Sigmoid colon (tissue), 7 donors: Measurements from ENCODE around the gene PLXNB1. TPM values are rescaled to one million over a fixed set of nuclear protein-coding genes. Genes with fewer than 3 reads are reported as not detected.

Experiments used
- DNase-seq: peaks from one replicate; pipeline ENCODE4 v3.0.0-alpha.2; 2019
- H3K27ac ChIP-seq, 4 donors: fragments of 200-600 bp; sonication (generic); one replicate each; pipeline ENCODE4 v1.5.1; 2016 to 2019; ENCODE audit warnings: mild to moderate bottlenecking in 1 of 4
- H3K27me3 ChIP-seq, 3 donors: fragments of 200-600 bp; sonication (generic); one replicate each; pipeline ENCODE4 v1.5.1; 2019; ENCODE audit warnings: mild to moderate bottlenecking in 1 of 3
- H3K36me3 ChIP-seq, 4 donors: fragments of 200-600 bp; sonication (generic); one replicate each; pipeline ENCODE4 v1.5.1; 2016 to 2019
- H3K4me1 ChIP-seq, 4 donors: fragments of 200-600 bp; sonication (generic); one replicate each; pipeline ENCODE4 v1.5.1; 2017 to 2019
- H3K4me3 ChIP-seq, 4 donors: fragments of 200-600 bp; sonication (generic); one replicate each; pipeline ENCODE4 v1.5.1; 2017 to 2019; ENCODE audit warnings: mild to moderate bottlenecking in 2 of 4, moderate library complexity in 1 of 4
- H3K9me3 ChIP-seq, 4 donors: fragments of 200-600 bp in 3 of 4; sonication (generic) in 3 of 4; one replicate each; pipeline versions ENCODE4 v1.5.1 to v1.6.1; 2013 to 2019
- EP300 ChIP-seq, 4 donors: sonication (generic); formaldehyde crosslinking; IDR thresholded peaks; one replicate each; pipeline ENCODE4 v1.6.1; 2017; ENCODE audit warnings: antibody characterized with exemption in 4 of 4
- POLR2A ChIP-seq, 2 donors: fragments of 450-650 bp; IDR thresholded peaks; one replicate each; pipeline ENCODE4 v1.6.1; 2016; ENCODE audit warnings: antibody characterized with exemption in 2 of 2, mild to moderate bottlenecking in 2 of 2, moderate library complexity in 2 of 2
- POLR2AphosphoS5 ChIP-seq, 4 donors: sonication (generic); formaldehyde crosslinking; IDR thresholded peaks; one replicate each; pipeline ENCODE4 v1.6.1; 2017; ENCODE audit warnings: antibody characterized with exemption in 4 of 4
- WGBS, 2 donors: extraction: QIAGEN DNeasy Blood & Tissue Kit; methylation state at CpG; one replicate each; pipeline ENCODE4 v1.1.7; 2013; 5-methylcytosine and 5-hydroxymethylcytosine counted together
- intact Hi-C: fragments of 100-400 bp; cut with DNase I; formaldehyde crosslinking; loops from one replicate; pipeline ENCODE4 v1.15.1; 2023
- polyA plus RNA-seq, 3 donors: library from polyadenylated mRNA; stranded (reverse); fragments of 200-250 nt; gene quantifications; one replicate each; pipeline ENCODE4 v1.2.3, GENCODE V29; 2013
- total RNA-seq, 4 donors: library from RNA; depleted of rRNA; stranded (reverse); fragments of >200 nt; gene quantifications; one replicate each; pipeline ENCODE4 v1.1.0, GENCODE V29; 2016
- TF ChIP-seq, protein P1 (sequence below), 4 experiments: fragments of 450-650 bp in 3 of 4; fragments of 200-600 bp in 1 of 4; IDR thresholded peaks; one replicate each; pipeline ENCODE4 v1.5.1; 2016 to 2019; ENCODE audit warnings: antibody characterized with exemption in 4 of 4, mild to moderate bottlenecking in 3 of 4, moderate library complexity in 2 of 4
- donor health status: healthy with polysubstance abuse.
- donor health status: Bipolar disorder and iron deficiency.
- donor health status: healthy.

The PLXNB1 gene
- total and polyA plus RNA-seq, 7 donors = 10.2 to 162 (median 65.7) TPM

DNA sequence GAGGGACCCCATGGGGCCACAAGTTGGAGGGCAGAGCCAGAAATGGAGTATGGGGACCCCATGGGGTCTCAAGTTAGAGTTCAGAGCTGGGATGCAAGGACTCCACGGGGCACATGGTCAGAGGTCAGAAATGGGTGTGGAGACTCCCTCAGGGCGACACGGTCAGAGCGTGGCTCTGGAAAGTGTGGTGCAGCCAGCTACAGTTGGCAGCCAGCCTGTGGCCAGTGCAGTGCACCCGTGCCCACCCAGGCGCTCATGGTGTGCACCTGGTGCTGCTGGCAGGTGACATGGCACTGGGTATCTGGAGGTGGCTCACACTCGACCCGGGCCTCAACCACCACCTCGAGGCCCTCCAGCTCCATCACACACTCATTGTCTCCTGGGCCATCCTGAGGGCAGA is 11.2 kb downstream of the PLXNB1 start:
- peaks cover 4 to 39% (median 33%) of the 10 kb centered on the region in 4 donors for H3K4me1 ChIP-seq
- no peaks in the 10 kb centered on the region for H3K27me3 ChIP-seq
- no peak for TF ChIP-seq EP300 (IDR thresholded peaks at IDR 0.05)
- TF ChIP-seq POLR2AphosphoS5 (IDR thresholded peaks at IDR 0.05) = no peak
- TF ChIP-seq POLR2A (IDR thresholded peaks at IDR 0.05) = no peak
- TF ChIP-seq, protein P1, sequence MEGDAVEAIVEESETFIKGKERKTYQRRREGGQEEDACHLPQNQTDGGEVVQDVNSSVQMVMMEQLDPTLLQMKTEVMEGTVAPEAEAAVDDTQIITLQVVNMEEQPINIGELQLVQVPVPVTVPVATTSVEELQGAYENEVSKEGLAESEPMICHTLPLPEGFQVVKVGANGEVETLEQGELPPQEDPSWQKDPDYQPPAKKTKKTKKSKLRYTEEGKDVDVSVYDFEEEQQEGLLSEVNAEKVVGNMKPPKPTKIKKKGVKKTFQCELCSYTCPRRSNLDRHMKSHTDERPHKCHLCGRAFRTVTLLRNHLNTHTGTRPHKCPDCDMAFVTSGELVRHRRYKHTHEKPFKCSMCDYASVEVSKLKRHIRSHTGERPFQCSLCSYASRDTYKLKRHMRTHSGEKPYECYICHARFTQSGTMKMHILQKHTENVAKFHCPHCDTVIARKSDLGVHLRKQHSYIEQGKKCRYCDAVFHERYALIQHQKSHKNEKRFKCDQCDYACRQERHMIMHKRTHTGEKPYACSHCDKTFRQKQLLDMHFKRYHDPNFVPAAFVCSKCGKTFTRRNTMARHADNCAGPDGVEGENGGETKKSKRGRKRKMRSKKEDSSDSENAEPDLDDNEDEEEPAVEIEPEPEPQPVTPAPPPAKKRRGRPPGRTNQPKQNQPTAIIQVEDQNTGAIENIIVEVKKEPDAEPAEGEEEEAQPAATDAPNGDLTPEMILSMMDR (IDR thresholded peaks at IDR 0.05) = no peak
- H3K4me3 ChIP-seq = no peak overlapping the region
- H3K27ac ChIP-seq = no peak overlapping the region
- peaks cover 24 to 83% (median 58%) of the 10 kb centered on the region in 4 donors for H3K36me3 ChIP-seq
- 83 to 93% methylated on average over 9 of the region's 9 CpGs for WGBS, 2 donors
- no peaks in the 10 kb centered on the region for H3K9me3 ChIP-seq
- intact Hi-C loops = no loop called here
- no peak for DNase-seq

DNA sequence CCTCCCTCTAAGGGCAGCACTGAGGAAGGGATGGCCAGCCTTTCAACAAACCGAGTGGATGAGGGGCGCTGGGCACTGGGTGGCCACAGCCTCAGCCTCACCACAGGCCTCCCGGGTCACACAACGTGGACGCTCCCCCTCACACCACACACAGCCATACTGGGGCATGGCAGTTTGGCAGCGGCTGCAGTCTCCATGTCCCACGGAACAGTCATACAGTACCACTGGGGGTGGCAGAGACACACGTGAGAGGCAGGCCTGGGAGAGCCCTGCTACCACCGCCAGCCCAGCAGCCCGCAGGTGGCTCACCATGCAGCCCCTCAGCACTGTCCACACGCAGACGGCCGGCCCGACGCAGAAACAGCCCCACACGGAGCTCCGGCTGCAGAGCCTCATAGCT is 11.7 kb downstream of the PLXNB1 start:
- Histone ChIP-seq H3K27me3 (no peaks in the 10 kb centered on the region), H3K36me3 (peaks cover 24 to 81% (median 59%) of the 10 kb centered on the region in 4 donors), H3K4me3 (no peak overlapping the region), H3K4me1 (peaks cover 3 to 39% (median 30%) of the 10 kb centered on the region in 4 donors), H3K27ac (no peak overlapping the region), H3K9me3 (no peaks in the 10 kb centered on the region)
- intact Hi-C loops = no loop called here
- 93 to 94% methylated on average over 17 of the region's 17 CpGs for WGBS, 2 donors
- TF ChIP-seq POLR2A (IDR thresholded peaks at IDR 0.05) (no peak), POLR2AphosphoS5 (IDR thresholded peaks at IDR 0.05) (no peak), EP300 (IDR thresholded peaks at IDR 0.05) (no peak)
- TF ChIP-seq, protein P1 (IDR thresholded peaks at IDR 0.05) = no peak
- DNase-seq = no peak

DNA sequence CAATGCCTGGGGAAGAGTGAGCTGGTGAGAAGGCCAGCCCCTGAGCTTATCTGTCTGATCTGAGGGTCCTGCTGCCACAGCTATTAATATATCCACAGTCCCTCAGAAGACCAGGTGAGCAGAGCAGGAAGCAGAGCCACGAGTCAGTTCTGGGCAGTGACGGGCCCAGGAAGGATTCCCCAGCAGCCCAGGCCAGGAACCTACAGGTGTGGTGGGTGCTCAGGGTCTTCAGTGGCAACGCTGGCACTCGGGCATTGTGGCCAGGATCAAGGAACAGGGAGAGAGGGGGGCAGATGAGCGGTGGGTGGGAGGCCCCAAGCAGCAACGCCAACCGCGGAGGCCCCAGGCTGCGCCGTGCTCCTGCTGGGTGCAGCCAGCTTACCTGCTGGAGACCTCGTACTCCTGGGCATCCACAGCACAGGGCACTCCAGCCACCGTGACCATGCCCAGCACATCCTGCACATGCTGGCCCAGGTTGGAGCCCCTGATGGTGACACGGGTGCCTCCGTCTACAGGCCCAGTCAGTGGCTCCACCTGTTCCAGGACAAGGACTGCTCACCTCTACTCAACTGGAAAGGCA is 12.3 kb downstream of the PLXNB1 start:
- Histone ChIP-seq H3K4me1 (peaks cover 1 to 38% (median 27%) of the 10 kb centered on the region in 4 donors), H3K27ac (peak overlapping the region in 1 of 4 donors; percentile 55), H3K9me3 (no peaks in the 10 kb centered on the region), H3K4me3 (no peak overlapping the region), H3K36me3 (peaks cover 25 to 85% (median 64%) of the 10 kb centered on the region in 4 donors), H3K27me3 (no peaks in the 10 kb centered on the region)
- DNase-seq = no peak
- WGBS, 2 donors = 94% methylated on average over 14 of the region's 14 CpGs
- intact Hi-C loops = no loop called here
- TF ChIP-seq, protein P1 (IDR thresholded peaks at IDR 0.05) = no peak

DNA sequence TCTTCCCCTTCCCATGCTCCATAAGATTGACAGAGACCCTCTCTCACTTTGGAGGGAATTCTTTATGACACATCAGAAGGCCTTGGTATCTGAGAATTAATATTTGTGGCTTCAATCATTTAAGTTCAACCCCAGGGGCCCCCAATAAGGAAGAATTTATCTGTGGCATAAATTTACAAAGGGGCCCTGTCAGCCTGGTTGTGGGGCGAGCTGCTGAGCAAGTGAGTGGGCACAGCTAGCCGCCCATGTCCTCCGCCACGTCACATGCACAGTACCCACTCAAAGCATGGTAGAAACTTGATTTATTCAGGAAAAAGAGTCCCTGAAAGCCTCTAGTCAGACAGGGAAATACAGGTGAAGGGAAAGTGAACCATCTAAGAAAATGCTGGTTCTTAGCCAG is 13.3 kb downstream of the PLXNB1 start:
- H3K27ac ChIP-seq = peak overlapping the region in 2 of 4 donors; percentile 71 to 76
- H3K4me3 ChIP-seq = no peak overlapping the region
- intact Hi-C loops = no loop called here
- H3K27me3 ChIP-seq = no peaks in the 10 kb centered on the region
- peaks cover 1 to 30% (median 19%) of the 10 kb centered on the region in 4 donors for H3K4me1 ChIP-seq
- 95 to 96% methylated on average over 4 of the region's 4 CpGs for WGBS, 2 donors
- peaks cover 34 to 96% (median 72%) of the 10 kb centered on the region in 4 donors for H3K36me3 ChIP-seq
- TF ChIP-seq, protein P1 (IDR thresholded peaks at IDR 0.05) = no peak
- TF ChIP-seq POLR2A (IDR thresholded peaks at IDR 0.05) = no peak
- TF ChIP-seq POLR2AphosphoS5 (IDR thresholded peaks at IDR 0.05) = no peak
- H3K9me3 ChIP-seq = no peaks in the 10 kb centered on the region
- no peak for DNase-seq

DNA sequence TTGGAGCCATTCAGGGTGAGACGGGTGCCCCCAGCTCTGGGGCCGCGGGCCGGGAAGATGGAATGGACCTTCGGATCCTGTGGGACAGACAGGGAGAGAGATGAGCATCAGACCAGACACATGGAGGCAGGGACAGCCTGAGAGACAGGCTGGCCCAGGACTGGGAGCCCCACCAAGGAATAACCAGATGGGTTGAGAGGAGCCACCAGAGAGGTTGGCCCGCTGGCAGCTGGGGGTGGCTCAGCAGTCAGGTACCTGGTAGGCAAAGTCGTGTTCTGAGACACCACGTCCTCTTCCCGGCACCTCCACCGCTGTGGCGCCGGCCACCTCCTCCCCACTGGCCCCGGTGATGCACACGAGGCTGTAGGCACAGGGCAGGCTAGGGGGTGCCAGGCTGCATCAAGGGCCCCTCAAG is 13.8 kb downstream of the PLXNB1 start:
- intact Hi-C loops = no loop called here
- TF ChIP-seq EP300 (IDR thresholded peaks at IDR 0.05) (no peak), POLR2AphosphoS5 (IDR thresholded peaks at IDR 0.05) (no peak), POLR2A (IDR thresholded peaks at IDR 0.05) (no peak)
- TF ChIP-seq, protein P1 (IDR thresholded peaks at IDR 0.05) = no peak
- no peaks in the 10 kb centered on the region for H3K27me3 ChIP-seq
- DNase-seq = no peak
- no peaks in the 10 kb centered on the region for H3K9me3 ChIP-seq
- peaks cover 1 to 30% (median 19%) of the 10 kb centered on the region in 4 donors for H3K4me1 ChIP-seq
- no peak overlapping the region for H3K4me3 ChIP-seq
- 92% methylated on average over 14 of the region's 14 CpGs for WGBS, 2 donors
- peak overlapping the region in 2 of 4 donors; percentile 71 to 76 for H3K27ac ChIP-seq
- peaks cover 39 to 98% (median 76%) of the 10 kb centered on the region in 4 donors for H3K36me3 ChIP-seq
